CD4-positive, alpha-beta T cell treated with Interleukin-15 for 1 hour (primary cell): Measurements from ENCODE around the gene COPS2.
"Not testable (repeated sequence)": the region's sequence is repeated elsewhere in the genome, so short reads cannot be mapped to it uniquely, and the experiment has no call there.

ENCODE experiments used
- DNase-seq: peaks from one replicate; pipeline ENCODE4 v3.0.0-alpha.2; 2020

The COPS2 gene

GRCh38 chr15:49155110-49155833, at the start of gene COPS2:
Gene COPS2, minus strand, starts transcription at chr15:49155599. Its CDS starts 21 bp downstream, at chr15:49155578.
- peak; percentile 95 for DNase-seq

- DNase-seq, result no peak
Observed at GRCh38 chr15:49200347-49200746, 44.9 kb upstream of the COPS2 start.

DNA sequence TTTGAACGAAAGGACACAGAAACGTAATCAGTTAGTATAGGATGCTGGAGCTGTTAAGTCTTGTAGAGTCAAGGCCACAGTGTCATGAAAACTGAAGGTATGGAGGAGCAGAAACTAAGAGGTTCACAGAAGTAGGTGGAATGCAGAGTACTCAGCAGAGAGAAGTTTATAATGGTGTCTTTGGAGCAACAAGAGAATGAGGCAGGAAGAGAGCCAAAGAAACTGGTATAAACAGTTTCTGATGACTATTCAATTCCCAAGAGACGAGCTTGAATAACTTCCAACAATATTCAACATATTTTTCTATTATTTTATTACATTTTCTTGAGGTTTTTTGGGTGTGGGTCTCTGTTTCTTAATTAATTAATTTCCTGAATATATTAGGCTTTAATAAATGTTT, 44.3 kb upstream of the COPS2 start:
- DNase-seq, result no peak

DNA sequence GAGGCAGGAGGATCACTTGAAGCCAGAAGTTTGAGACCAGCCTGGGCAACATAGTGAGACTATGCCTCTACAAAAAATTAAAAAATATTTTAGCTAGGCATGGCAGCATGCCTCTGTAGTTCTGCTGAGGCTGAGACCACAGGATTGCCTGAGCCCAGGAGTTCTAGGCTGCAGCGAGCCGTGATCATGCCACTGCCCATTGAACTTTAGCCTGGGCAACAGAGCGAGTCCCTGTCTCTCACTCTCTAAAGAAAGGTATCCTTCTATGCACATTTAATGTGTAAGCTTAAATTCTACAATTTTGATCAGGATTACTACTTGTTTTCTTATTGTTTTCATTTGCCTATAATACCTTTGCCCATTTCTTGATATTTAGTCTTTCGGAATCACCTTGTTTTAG, 41.5 kb upstream of the COPS2 start:
- no peak for DNase-seq

DNA sequence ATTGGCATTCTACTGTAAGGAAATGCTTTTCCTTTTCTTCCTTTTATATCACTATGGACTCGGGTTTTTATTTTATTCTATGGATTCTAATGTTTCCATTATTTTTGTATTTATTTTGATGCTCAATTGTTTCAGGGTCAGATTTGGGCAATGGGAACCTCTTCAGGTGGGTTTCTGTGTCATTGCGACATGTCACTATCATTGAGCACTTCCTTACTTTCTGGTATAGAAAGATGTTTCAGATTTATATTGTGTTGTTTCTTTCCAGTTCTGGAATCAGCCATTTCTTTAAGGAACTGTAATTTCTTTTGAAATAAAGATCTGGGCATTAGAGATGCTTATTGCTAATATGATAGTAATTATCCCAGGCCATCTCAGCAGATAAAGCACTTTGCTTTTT, 36.5 kb upstream of the COPS2 start:
- no peak for DNase-seq

DNA sequence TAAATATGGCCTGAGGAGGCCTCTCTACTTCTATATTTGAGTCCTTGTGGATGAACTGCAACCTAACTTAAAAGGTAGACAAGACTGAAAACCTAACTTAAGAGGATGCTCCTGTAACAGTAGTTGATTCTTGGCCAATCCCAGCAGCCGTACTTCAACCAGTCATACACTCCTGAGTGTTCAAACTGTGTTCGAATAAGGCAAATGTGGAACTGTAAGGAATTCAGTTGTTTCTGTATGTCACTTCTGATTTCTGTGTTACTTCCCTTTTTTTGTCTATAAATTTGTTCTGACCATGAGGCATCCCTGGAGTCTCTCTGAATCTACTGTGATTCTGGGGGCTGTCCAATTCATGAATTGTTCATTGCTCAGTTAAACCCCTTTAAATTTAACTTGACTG, 35.2 kb upstream of the COPS2 start:
- DNase-seq, result no peak

DNA sequence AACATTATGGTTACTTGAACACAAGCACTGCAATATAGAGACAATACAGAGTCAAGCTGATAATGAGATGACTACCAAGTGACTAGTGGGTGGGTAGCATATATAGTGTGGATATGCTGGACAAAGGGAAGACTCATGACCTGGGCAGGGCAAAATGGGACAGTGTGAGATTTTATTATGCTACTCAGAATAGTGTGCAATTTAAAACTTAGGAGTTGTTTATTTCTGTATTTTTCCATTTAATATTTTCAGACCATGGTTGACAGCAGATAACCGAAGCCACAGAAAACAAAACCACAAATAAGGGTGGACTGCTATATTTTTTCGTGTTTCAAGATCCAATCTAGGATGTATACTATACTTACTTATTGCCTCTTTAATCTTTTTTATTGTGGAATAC, 34.2 kb upstream of the COPS2 start:
- DNase-seq, result no peak

GRCh38 chr15:49188933-49189332, 33.5 kb upstream of the COPS2 start:
- no peak for DNase-seq

DNA sequence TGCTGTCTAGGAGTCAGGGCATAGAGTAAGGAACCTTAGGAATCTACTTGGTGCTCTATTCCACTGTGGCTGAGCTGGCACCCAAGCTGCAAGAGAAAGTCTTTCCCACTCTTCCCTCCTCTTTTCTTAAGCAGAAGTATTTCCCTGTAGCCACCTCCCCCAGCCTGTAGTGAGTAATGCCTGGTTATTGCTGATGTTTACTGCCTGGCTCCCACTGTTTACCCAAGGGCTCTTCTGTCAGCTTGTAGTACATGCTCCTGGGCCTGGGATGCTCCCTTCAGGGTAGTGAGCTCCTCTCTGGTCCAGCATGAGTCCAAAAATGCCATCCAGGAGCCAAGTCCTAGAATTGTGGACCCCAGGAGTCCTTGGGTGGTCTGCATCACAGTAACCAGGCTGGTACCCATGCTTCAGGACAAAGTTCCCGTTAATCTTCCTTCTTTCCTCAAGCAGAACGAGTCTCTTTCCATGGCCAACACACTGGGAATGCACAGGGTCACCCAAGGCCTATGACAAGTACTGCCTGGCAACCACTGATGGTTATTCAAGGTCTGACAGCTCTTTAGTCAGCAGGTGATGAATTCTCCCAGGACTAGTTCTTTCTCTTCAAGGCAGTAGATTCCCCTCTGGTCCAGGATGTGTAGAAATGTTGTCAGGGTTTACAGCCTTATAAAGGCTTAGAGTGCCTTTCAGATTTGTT, 32.3 kb upstream of the COPS2 start:
- no peak for DNase-seq

DNA sequence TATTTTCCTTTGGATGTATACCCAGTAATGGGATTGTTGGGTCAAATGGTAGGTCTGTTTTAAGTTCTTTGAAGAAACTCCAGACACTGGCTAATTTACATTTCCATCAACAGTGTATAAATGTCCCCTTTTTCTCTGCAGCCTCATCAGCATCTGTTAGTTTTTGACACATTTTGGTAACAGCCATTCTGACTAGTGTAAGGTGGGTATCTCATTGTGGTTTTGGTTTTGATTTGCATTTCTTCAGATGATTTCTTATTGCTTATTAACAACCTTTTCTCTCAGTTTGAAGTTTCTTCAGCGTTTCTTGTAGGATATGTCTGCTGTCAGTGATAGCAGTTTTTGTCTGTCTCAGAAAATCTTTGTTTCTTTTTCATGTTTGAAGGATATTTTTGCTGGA, 30.1 kb upstream of the COPS2 start:
- no peak for DNase-seq

GRCh38 chr15:49183741-49184140, 28.3 kb upstream of the COPS2 start:
- not testable (repeated sequence) for DNase-seq

GRCh38 chr15:49182128-49182527, 26.7 kb upstream of the COPS2 start:
- DNase-seq, result no peak

DNA sequence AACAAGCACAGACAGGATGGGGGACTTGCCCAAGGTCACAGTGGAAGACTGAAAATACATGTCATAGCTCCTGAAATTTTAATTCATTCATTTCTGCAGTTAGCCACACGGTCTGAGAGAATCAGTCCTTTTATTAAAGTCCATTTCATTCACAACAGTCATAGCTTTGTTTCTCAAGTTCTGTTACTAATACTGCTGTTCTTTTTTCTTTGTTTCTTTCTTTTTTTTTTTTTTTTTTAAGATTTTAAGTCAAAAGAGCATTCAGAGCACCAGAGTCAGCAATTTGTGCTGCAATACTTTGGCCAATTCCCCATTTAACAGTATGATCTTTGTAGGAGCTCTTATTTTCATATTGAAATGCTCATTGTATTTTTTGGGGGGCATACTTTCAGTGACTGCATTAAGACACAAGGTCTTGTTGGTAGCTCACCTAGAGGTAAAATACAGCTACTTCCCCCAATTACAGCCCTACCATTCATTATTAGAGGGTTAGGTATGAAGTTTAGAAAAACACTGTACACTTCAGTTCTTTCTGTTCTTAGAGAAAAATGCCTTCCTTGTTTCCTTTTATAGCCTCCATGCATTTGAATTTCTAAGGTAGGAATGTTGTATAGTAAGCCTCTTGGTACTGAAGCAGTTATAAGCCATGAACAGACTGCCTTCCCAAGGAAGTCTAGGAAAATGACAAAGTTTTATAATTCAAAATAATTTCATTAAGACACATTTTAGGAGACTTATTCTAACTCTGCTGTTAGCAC, 24.2 kb upstream of the COPS2 start:
- no peak for DNase-seq

DNA sequence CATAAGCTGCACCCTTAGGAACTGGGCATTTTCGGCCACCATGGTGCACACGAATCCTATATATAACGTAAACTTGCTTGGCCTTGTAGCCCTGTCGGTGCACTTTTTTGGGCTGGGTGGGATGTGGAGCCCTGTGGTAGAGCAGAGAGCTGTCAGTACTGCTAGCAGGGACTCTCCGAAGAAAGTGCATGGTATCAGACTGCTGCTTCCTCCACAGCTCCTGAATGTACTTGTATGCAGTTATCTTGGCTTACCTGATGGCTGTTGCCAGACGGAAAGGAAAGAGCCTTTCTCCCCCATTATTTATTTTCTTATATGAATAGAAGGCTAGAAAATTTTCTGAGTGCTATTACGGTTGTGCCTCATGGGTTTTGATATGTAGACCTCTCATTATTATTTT, 23.1 kb upstream of the COPS2 start:
- DNase-seq, result no peak

GRCh38 chr15:49175582-49176397, 20.4 kb upstream of the COPS2 start:
- DNase-seq, result not testable (repeated sequence)

DNA sequence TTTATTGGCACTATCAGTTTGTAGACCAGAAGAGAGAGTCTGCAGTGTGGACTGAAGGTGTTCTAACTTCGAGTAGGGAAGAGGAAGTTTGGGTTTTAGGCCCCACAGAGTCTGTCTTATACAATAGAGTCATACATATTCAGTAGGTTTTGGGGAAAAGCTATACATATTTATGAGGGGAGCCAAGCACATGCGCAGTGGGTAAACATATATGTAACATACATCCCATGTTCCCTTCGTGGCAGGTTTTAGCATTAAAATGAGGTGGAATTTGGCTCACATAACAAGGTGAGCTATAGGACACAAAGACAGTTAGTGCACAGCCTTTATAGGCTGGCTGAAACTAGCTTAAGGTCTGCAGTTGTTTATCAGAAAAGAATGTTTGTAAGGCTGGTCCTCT, 19.5 kb upstream of the COPS2 start:
- no peak for DNase-seq

DNA sequence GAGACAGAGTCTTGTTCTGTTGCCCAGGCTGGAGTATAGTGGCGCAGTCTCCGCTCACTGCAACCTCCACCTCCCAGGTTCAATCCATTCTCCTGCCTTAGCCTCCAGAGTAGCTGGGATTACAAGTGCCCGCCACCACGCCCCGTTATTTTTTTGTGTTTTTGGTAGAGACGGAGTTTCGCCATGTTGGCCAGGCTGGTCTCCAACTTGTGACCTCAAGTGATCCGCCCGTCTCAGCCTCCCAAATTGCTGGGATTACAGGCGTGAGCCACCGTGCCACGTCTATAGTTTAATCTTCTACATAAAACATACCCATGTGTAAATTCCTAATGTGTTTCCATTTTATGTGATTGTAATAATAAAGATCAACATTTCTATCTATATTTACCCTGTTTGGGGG, 16.4 kb upstream of the COPS2 start:
- DNase-seq, result no peak

DNA sequence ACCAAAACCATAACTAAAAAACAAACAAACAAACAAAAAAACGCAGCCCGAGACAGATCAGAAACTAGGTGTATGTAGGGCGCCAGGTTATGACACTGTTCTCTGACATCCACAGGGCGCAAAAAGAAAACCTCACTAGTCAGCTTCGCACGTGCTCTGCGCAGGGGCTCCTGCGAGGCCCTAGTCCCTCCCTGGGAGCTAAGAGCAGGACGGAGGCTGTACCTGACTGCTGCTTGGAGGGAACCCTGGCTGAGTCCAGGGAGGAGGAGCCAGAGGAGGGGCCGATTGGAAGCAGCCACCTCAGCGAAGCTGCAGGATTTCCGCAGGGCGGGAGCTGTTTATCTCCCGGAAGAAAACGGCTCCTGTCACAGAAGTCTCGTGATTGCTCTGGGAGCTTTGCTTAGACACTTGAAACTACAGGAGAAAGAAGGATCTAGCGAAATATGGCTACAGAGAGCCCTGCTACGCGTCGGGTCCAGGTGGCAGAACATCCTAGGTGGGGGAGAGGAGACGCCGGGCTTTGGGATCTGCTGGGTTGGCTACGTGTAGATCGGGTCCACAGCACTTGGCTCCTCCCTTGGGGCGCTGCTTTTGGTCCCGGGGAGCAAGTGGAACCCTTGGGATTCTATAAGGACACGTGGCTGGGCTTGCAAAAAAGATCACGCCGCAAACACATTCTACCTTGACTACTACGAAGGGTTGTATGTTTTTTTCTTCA, 14.6 kb upstream of the COPS2 start, which contains the start of gene GALK2:
GALK2 (plus strand) TSS at position 368 of the 718 bp plus-strand sequence; CDS start at position 444, 76 bp downstream.
- DNase-seq, result peak; percentile 78

DNA sequence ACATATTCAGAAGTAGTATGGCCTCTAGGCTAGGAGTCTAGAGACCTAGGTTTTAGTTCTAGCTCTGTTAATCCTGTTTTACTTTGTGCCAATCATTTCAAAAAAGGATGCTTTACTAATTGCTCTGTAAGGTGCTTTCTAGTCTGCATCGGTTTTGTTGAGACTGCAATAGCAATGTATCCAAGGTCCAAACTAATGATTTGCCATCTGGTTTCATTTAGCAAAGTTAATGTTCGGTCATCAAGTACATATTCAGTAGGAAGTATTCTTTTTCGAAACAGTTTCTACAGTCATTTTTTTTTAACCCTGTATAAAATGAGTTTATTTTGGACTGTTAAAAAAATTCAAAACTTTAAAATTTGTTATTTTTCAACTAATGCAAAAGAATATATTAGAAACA, 12.6 kb upstream of the COPS2 start:
- no peak for DNase-seq

- DNase-seq, result no peak
Observed at GRCh38 chr15:49164865-49165264, 9.5 kb upstream of the COPS2 start.

- DNase-seq, result no peak
Observed at GRCh38 chr15:49163678-49164077, 8.3 kb upstream of the COPS2 start.
